Smooth muscle cell of trachea (primary cell): ENCODE results near the gene ALDH18A1. TPM values are rescaled to one million over a fixed set of nuclear protein-coding genes. Genes with fewer than 3 reads are reported as not detected.

Experiments
- total RNA-seq: library from RNA; depleted of rRNA; stranded (reverse); fragments of >200 nt; gene quantifications from 2 replicates; pipeline ENCODE4 v1.2.1, GENCODE V29; 2014

ALDH18A1 gene
- 92.8 and 135 TPM in 2 replicates for total RNA-seq

DNA sequence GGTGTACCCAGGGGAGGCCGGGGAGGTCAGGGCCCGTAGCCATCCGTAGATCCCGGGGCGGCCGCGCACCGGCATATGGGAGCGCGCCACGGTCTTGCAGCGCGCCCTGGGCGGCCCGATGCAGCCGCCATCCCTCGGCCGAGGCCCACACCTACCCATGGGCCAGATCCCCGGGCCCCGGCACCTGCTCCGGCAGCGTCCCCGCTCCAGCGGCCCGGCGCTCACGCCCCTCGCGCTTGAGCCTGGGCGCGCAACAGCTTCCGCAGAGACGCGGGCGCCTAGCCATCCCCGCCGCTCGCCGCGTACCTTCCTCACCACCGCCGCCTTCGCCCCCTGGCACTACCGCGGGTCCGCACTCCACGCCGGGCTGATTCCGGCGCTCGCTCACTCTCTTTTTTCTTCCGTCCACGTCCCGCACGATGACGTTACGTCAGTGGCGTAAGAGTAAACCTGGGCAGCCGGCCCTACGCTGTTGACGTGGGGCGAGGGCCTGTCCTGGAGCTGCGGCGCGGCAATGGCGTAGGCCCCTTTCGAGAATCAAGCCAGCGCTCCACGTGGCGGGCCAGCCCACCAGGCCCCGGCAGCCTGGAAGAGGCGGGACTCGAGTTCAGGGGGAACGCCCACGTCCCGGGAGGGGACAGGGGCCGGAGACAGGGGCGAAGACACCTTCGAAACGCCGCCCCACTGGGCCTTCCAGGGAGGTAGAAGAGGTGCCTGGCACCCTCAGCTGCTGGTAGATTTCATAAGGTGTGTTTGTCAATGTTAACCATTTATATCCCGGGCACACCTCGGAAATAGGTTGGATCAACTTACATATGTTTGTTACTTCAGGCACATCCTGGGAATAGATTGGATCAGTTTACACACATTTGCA, at the start of gene ALDH18A1:
TSS of gene ALDH18A1 (minus strand) at position 421 of the 874 bp plus-strand sequence. CDS start 3,334 bp downstream, outside the sequence.

DNA sequence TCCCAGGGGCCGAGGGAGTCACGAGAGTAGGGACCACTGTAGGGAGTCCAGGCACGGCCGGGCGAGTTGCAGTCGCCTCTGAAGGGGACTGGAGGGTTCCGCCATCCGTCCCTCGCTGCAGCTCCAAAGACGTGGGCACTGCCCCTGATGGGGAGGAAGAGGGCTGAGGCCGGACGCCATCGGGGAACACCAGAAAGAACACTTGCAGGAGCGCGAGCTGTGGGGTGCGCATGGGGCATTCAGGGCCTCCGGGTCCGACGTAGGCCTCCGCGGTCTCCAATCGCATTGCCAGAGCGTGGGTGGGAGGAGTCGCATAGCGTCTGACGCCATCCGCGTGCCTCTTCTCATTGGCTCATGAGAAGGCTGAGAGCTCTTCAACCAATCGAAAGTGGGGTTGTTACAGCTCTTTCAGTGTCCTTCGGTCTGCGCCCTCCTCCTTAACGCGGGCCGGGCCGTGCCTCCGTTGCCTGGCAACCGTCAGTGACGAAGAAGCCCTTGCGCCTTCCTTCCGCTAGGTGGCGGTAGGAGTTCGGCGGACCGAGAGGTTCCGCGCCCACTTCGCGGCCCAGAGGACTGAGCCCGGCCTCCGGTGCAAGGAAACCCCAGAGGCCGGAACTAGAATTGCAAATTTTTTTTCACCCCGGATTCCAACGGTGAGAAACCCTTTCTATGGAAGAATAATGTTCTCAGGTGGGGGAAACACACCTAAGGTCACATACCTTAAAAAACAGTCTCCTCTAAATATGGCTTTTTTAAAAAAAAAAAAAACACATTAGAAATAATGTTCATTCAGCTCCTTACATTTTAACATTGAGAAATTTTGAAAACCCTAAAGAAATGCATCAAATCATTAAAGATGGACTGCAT, 37.4 kb upstream of the ALDH18A1 start, which contains the start of gene TCTN3:
TSS of gene TCTN3 (minus strand) at position 260 of the 867 bp plus-strand sequence. CDS start at position 232, 28 bp downstream.

DNA sequence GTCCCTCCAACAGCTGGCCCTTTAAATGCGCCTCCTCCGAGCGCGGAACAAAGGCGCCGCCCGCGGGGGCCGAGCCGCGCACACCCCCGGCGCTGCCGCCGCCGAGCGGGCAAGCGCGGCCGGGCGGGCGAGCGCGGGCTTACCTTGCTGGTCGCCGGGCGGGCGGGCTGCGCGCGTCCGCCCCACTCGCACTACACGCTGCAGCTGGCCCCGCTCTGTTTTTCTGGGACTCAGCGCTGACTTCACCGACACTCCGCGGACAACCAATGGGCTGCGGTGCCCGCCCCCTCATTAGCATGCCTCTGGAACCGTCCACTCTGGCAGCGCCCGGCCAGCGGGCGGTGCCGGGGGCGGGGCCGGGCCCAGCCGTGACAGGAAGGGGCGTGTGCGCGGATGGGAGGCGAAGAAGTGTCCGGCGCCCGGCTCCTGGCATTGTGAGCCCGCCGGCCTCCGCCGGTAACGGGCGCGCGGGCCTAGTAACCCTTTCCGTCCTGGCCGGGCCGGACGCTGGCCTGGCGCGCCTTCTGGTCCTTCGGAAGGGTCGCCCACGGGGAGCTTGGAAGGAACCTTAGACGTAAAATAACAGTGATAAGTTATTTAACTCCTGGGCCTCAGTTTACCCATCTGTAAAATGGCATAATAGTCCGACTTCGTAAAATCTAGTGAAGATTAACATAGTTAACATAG, 95.2 kb downstream of the ALDH18A1 start, which contains the start of gene SORBS1:
TSS of gene SORBS1 (minus strand) at position 195 of the 687 bp plus-strand sequence. CDS start 120,236 bp downstream, outside the sequence.

Other genes with a start within 250 kb of the ALDH18A1 start
- 0.15 and 0.17 TPM in 2 replicates for gene SORBS1, start 95.3 kb downstream of the ALDH18A1 start, total RNA-seq
- 43.5 and 56.6 TPM in 2 replicates for gene TCTN3, start 37.2 kb upstream of the ALDH18A1 start, total RNA-seq
- 0.50 and 1.6 TPM in 2 replicates for gene ENTPD1, start 99.5 kb upstream of the ALDH18A1 start, total RNA-seq